ENCODE data around the gene HPDL.
"Not testable (repeated sequence)": the region's sequence is repeated elsewhere in the genome, so short reads cannot be mapped to it uniquely, and the experiment has no call there.

Gene HPDL

GRCh38 chr1:45326627-45327623, at the start of gene HPDL:
Gene HPDL (plus strand): TSS chr1:45326895. CDS start chr1:45327149, 254 bp downstream.
- peak; percentile 62 for DNase-seq (ENCODE audit: low read depth)

GRCh38 chr1:45282351-45282750, 44.3 kb upstream of the HPDL start:
- DNase-seq (ENCODE audit: low read depth): no peak

DNA sequence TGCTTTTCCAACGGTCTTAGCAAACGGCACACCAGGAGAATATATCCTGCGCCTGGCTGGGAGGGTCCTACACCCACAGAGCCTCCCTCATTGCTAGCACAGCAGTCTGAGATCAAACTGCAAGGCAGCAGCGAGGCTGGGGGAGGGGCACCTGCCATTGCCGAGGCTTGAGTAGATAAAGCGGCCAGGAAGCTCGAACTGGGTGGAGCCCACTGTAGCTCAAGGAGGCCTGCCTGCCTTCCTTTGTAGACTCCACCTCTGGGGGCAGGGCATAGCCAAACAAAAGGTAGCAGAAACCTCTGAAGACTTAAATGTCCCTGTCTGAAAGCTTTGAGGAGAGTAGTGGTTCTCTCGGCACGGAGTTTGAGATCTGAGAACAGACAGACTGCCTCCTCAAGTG, 41.8 kb upstream of the HPDL start:
- not testable (repeated sequence) for DNase-seq (ENCODE audit: low read depth)

DNA sequence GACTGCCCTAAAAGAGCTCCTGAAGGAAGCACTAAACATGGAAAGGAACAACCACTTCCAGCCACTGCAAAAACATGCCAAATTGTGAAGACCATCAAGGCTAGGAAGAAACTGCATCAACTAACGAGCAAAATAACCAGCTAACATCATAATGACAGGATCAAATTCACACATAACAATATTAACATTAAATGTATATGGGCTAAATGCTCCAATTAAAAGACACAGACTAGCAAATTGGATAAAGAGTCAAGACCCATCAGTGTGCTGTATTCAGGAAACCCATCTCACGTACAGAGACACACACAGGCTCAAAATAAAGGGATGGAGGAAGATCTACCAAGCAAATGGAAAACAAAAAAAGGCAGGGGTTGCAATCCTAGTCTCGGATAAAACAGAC, 40.2 kb upstream of the HPDL start:
- not testable (repeated sequence) for DNase-seq (ENCODE audit: low read depth)

GRCh38 chr1:45291002-45291401, 35.7 kb upstream of the HPDL start:
- not testable (repeated sequence) for DNase-seq (ENCODE audit: low read depth)

- DNase-seq (ENCODE audit: low read depth): no peak
Measured at GRCh38 chr1:45291716-45292115, 35.0 kb upstream of the HPDL start.

DNA sequence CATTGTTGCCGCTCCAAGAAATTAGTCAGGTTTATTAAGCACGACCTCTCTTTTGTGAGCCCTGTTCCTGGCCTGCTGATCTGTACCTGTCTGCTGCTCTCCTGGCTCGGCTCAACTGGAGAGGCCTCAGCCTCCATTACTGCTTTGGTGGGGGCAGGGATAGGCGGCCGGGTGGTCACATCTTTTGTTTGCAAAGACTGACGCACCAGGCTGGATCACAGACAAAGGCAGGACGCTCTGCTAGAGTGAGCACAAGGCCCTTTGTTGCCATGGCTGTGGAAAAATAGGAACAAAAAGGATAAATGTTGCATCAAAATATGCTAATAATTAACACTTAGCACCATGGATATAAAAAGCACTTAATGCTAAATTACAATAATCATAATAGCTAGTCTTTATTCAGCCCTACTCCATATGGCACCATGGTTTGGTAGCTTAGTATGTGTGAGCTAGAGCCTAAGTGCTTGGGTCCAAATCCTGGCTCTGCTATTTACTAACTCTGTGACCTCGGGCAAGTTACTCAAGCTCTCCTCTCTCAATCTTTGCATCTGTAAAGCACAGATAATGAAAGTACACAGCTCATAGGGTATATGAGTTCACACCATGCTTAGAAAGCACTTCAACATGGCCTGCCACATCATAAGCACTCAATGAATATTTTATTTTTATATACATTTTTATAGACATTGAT, 28.9 kb upstream of the HPDL start:
- DNase-seq (ENCODE audit: low read depth): no peak

DNA sequence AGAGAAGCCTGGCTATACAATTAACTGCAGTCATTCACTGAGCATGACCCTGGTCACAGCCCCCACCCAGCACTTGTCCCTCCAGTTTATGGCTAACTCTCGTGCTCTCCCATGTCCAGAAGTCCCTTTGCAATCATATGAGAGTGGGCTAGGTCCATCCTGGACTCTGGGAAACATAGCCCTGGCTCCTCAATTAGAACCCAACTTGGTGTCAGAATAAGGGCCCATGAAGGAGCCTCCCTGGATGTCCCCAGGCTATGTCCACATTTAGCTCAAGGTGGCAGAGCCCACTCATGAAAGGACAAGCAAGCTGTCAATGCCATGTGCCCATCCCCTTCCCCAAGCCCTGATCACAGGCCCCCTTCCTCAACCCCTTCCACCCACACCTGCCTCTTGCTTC, 27.4 kb upstream of the HPDL start:
- DNase-seq (ENCODE audit: low read depth): no peak

DNA sequence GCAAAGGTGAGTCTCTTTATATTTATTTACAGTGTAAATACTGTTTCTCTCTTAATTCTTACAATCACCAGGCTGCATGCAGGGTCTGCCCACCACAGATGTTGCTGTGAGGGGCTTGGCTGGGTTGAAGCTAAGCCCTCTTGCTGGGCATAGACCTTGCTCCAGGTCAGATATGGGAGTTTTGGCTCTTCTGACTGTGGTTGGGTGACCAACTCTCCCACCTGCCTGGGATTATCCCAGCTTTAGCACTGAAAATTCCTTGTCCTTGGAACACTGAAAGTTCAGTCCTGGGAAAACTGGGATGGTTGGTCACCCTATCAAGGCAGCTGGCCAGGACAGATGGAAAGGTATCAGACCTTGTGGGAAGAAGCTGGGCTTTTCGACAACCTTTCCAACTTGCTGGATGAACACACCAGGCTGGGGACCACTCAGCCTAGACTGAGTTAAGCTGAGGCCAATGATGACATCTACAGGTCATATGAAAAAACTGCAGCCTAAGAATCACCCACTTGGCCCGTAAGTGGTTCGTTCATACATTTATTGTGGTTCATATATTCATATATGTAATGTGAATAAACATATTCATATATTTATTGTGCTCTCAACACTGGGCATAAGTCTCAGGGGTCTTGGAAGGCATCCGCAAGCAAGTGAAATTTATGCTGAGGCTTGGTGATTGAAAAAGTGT, 26.6 kb upstream of the HPDL start:
- DNase-seq (ENCODE audit: low read depth): peak; percentile 85

DNA sequence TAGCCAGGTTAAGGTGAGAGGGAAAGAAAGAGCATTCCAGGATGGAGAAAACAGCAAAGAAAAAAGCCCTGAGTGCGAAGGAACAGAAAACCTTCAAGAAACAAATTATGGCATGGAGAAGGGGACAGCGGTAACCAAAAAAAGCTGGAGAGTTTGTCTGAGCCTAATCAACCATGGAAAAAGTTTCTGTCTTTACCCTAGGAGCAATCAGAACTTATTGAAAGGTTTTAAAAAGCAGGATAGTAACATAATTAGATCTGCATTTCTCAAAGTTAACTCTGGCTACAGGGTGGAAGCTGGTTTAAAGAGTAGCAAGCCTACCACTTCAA, 26.1 kb upstream of the HPDL start:
- DNase-seq (ENCODE audit: low read depth): no peak

- no peak for DNase-seq (ENCODE audit: low read depth)
Measured at GRCh38 chr1:45302505-45303150, 24.1 kb upstream of the HPDL start.

DNA sequence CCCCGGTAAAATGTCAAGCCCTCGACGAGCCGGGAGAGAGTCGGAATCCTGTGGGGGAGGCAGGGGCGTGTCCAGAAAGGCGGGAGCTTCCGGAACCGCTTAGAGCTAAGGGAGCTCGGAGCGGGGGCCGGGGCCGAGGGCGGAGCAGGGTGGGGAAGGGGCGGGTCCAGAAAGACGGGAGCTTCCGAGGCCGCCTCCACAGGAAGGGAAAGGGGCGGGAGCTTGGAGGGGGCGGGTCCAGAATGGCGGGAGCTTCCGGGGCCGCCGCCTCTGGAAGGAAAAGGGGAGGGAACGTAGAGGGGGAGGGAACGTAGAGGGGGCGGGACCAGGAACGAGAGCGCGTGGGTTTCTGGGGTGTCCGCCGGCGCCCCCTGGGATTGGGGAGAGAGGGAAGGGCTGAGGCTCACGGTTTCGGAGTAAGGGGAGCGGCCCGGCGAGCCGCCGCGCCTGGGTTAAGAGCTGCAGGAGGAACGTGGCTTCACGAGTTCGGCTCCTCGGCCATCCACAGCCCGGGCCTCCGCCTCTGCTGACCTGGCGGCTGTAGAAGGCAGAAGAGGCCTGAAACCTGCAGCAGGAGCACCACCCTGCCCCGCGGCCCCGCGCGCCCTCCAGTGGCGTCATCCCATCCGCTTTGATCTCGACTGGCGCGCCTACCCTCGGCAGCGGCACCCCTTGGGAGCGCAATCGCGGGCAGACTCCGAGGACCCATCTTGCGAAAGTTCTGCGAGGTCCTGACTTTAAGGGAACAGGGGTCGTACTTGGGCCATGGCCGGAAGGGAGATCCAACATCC, 23.0 kb upstream of the HPDL start:
- peak; percentile 98 for DNase-seq (ENCODE audit: low read depth)

- DNase-seq (ENCODE audit: low read depth): peak; percentile 34
Measured at GRCh38 chr1:45304311-45305081, 22.2 kb upstream of the HPDL start.

- DNase-seq (ENCODE audit: low read depth): no peak
Measured at GRCh38 chr1:45305231-45305630, 21.5 kb upstream of the HPDL start.

DNA sequence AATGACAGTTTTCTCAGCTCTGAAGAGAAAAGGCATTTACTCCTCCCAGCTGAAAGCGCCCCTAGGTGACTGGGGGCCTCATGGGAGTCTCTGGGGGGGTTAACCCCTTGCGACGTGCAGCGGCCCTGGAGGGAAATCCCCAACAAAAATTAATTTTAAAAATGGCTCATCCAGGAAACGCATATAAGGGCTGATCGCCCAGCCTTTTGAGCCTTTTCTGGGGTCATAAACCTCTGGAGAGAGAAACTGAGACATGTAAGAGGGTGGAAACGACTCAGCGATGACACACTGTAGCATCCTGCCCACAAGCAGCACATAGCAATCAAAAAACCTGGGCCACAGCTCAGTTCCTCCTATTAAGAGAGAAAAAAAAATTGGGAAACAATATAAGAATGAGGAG, 20.4 kb upstream of the HPDL start:
- peak; percentile 91 for DNase-seq (ENCODE audit: low read depth)

GRCh38 chr1:45306905-45307304, 19.8 kb upstream of the HPDL start:
- no peak for DNase-seq (ENCODE audit: low read depth)

GRCh38 chr1:45314266-45314665, 12.4 kb upstream of the HPDL start:
- no peak for DNase-seq (ENCODE audit: low read depth)

GRCh38 chr1:45317166-45317565, 9.5 kb upstream of the HPDL start:
- no peak for DNase-seq (ENCODE audit: low read depth)

- DNase-seq (ENCODE audit: low read depth): no peak
Measured at GRCh38 chr1:45319761-45320160, 6.9 kb upstream of the HPDL start.

DNA sequence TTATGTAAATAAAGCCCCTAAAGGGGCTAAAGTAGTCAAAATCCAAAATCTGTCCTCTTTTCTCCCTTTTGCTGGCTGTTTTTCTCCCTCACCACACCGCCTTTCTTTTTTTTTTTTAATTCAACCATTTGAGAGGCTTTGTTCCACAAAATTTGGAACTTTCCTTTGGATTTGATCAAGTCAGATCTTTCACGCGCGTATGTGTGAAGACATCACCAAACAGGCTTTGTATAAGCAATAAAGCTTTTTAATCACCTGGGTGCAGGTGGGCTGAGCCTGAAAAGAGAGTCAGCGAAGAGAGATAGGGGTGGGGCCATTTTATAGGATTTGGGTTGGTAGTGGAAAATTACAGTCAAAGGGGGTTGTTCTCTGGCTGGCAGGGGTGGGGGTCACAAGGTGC, 5.3 kb upstream of the HPDL start:
- no peak for DNase-seq (ENCODE audit: low read depth)

Measured in ELR (cell line).